Endothelial cell of umbilical vein (primary cell): Measurements from ENCODE around the gene ATOH7. TPM values are rescaled to one million over a fixed set of nuclear protein-coding genes. Genes with fewer than 3 reads are reported as not detected.

Experiments
- BruUV-seq: library from RNA; stranded (reverse); fragments of 400-500 nt; replicated peaks from 2 replicates; lab custom pipeline; 2021; lab: Mats Ljungman, UMichigan
- CTCF ChIA-PET: fragments of 300-600, 350-600 bp; sonication (Branson Sonifier 250); formaldehyde crosslinking; loops from one replicate; lab custom pipeline; 2021; ENCODE audit warnings: antibody characterized with exemption, inconsistent platforms; lab: Charles Lee
- POLR2A ChIA-PET: fragments of 300-600, 350-600 bp; sonication (Branson Sonifier 250); formaldehyde crosslinking; loops from one replicate; lab custom pipeline; 2021; ENCODE audit warnings: antibody characterized with exemption, inconsistent platforms; lab: Charles Lee
- DNase-seq: peaks from one replicate; pipeline ENCODE4 v3.0.0-alpha.2; 2011; ENCODE audit warnings: low read depth, low spot score
- FAIRE-seq: peaks from 2 replicates; lab custom pipeline; 2011; peaks lifted over from hg19 to GRCh38; lab: Jason Lieb, UNC
- H2AFZ ChIP-seq: 2 replicates; pipeline ENCODE4 v1.6.0; 2012; ENCODE audit warnings: low read depth, low read length, control low read depth, inconsistent platforms
- H3K27ac ChIP-seq: 2 replicates; pipeline ENCODE4 v1.5.1; 2011; ENCODE audit warnings: low read depth, mild to moderate bottlenecking, control low read depth, low read length, moderate library complexity; ENCODE audit not compliant: insufficient read depth
- H3K27me3 ChIP-seq, 2 experiments: 2 replicates each; pipeline versions ENCODE4 v1.6.0 to v1.6.1; 2011; ENCODE audit warnings: low read length in 2 of 2, mixed read lengths in 1 of 2; ENCODE audit not compliant: control insufficient read depth in 2 of 2, insufficient read depth in 2 of 2
- H3K36me3 ChIP-seq, 2 experiments: 2 replicates in 1 of 2; 3 replicates in 1 of 2; pipeline ENCODE4 v1.5.1; 2011; ENCODE audit warnings: low read length in 2 of 2, mild to moderate bottlenecking in 1 of 2, moderate library complexity in 1 of 2; ENCODE audit not compliant: control insufficient read depth in 2 of 2, insufficient read depth in 2 of 2; ENCODE audit errors: extremely low read depth in 1 of 2
- H3K4me1 ChIP-seq: 3 replicates; pipeline ENCODE4 v1.5.1; 2011; ENCODE audit warnings: mild to moderate bottlenecking, low read length; ENCODE audit not compliant: control insufficient read depth, insufficient read depth; ENCODE audit errors: extremely low read depth
- H3K4me2 ChIP-seq: 2 replicates; pipeline ENCODE4 v1.6.1; 2011; ENCODE audit warnings: low read length, control low read depth, mixed read lengths; ENCODE audit not compliant: insufficient read depth
- H3K4me3 ChIP-seq, 3 experiments: fragments of 200-600 bp in 1 of 3; sonication (generic), shearing (Covaris generic) in 1 of 3; replicated peaks in 1 of 3; 2 replicates each; pipeline ENCODE4 v1.5.1; 2011 to 2016; ENCODE audit warnings: control low read depth in 3 of 3, low read length in 3 of 3, mild to moderate bottlenecking in 2 of 3, inconsistent platforms in 1 of 3, low read depth in 1 of 3, moderate library complexity in 1 of 3; ENCODE audit not compliant: insufficient read depth in 1 of 3
- H3K79me2 ChIP-seq: 2 replicates; pipeline ENCODE4 v1.6.0; 2012; ENCODE audit warnings: low read length, inconsistent platforms; ENCODE audit not compliant: control insufficient read depth, insufficient read depth
- H3K9ac ChIP-seq: replicated peaks from 2 replicates; pipeline ENCODE3; 2011; ENCODE audit warnings: low read length, control low read depth; ENCODE audit not compliant: insufficient read depth; ENCODE audit errors: extremely low read depth
- H3K9me1 ChIP-seq: replicated peaks from 3 replicates; pipeline ENCODE4 v1.6.0; 2011; ENCODE audit warnings: mild to moderate bottlenecking, low read length; ENCODE audit not compliant: control insufficient read depth, insufficient read depth; ENCODE audit errors: extremely low read depth
- H3K9me3 ChIP-seq: replicated peaks from 2 replicates; pipeline ENCODE4 v1.5.1; 2012; ENCODE audit warnings: low read length, inconsistent platforms; ENCODE audit not compliant: control insufficient read depth, insufficient read depth
- H4K20me1 ChIP-seq: replicated peaks from 2 replicates; pipeline ENCODE3; 2011; ENCODE audit warnings: mild to moderate bottlenecking, low read length; ENCODE audit not compliant: control insufficient read depth, insufficient read depth; ENCODE audit errors: extremely low read depth
- EZH2 ChIP-seq: IDR thresholded peaks from 2 replicates; pipeline ENCODE4 v1.6.1; 2012; ENCODE audit warnings: borderline replicate concordance, low read depth, mild to moderate bottlenecking, moderate library complexity, low read length, inconsistent platforms; ENCODE audit not compliant: severe bottlenecking
- FOS ChIP-seq: IDR thresholded peaks from 2 replicates; pipeline ENCODE4 v1.6.1; 2011; ENCODE audit warnings: mild to moderate bottlenecking, low read length, moderate library complexity, borderline replicate concordance; ENCODE audit not compliant: insufficient read depth
- GATA2 ChIP-seq: IDR thresholded peaks from 2 replicates; pipeline ENCODE4 v1.7.0; 2011; ENCODE audit warnings: low read depth, mild to moderate bottlenecking, moderate library complexity, mixed read lengths, low read length; ENCODE audit not compliant: insufficient read length, insufficient read depth
- JUN ChIP-seq: IDR thresholded peaks from 2 replicates; pipeline ENCODE4 v1.6.1; 2011; ENCODE audit warnings: borderline replicate concordance, low read depth; ENCODE audit not compliant: insufficient read length, insufficient read depth
- MYC ChIP-seq: IDR thresholded peaks from one replicate; pipeline ENCODE4 v1.6.1; 2011; ENCODE audit warnings: mild to moderate bottlenecking, low read depth, low read length
- POLR2A ChIP-seq: IDR thresholded peaks from 2 replicates; pipeline ENCODE4 v1.6.1; 2012; ENCODE audit warnings: low read depth, mild to moderate bottlenecking, control low read depth, low read length
- POLR2AphosphoS5 ChIP-seq: IDR thresholded peaks from 2 replicates; pipeline ENCODE4 v1.6.1; 2012; ENCODE audit warnings: low read depth, mild to moderate bottlenecking, control low read depth, low read length, moderate library complexity; ENCODE audit not compliant: insufficient read depth
- dilution Hi-C: fragments of 300-500 bp; cut with MboI; formaldehyde crosslinking; loops from one replicate; pipeline ENCODE4 v1.15.0; 2019; ENCODE audit warnings: low sequenced_read_pairs; ENCODE audit not compliant: extremely low pct_ligation_motif_present
- intact Hi-C: fragments of 100-400 bp; cut with micrococcal nuclease; formaldehyde crosslinking; loops from one replicate; pipeline ENCODE4 v1.10.0; 2022
- polyA plus RNA-seq, 4 experiments: library from polyadenylated mRNA; depleted of rRNA in 3 of 4; stranded (reverse) in 3 of 4; unstranded in 1 of 4; fragments of >200 nt; gene quantifications; 2 replicates each; pipeline versions ENCODE4 v1.2.1 to v1.2.3, GENCODE V29; 2011 to 2012; ENCODE audit warnings: missing spikeins in 1 of 4
- total RNA-seq: library from RNA; stranded (reverse); gene quantifications from 2 replicates; pipeline ENCODE4 v1.2.3, GENCODE V29; 2021
- TF ChIP-seq, protein P1 (sequence below): IDR thresholded peaks from 2 replicates; pipeline ENCODE4 v1.6.1; 2011; ENCODE audit not compliant: insufficient read depth, insufficient read length
- TF ChIP-seq, protein P2 (sequence below), 2 donors: IDR thresholded peaks; 1 replicate in 1 of 2; 2 replicates in 1 of 2; pipeline ENCODE4 v1.5.1; 2011; ENCODE audit warnings: low read length in 2 of 2, mild to moderate bottlenecking in 2 of 2, moderate library complexity in 2 of 2, control low read depth in 1 of 2, inconsistent platforms in 1 of 2, low read depth in 1 of 2; ENCODE audit not compliant: insufficient read depth in 1 of 2; ENCODE audit errors: extremely low read depth in 1 of 2

Gene ATOH7
- total and polyA plus RNA-seq, 2 donors (not counting 3 experiments of a cell fraction or from before 2014, with no cell fraction given) = not detected

DNA sequence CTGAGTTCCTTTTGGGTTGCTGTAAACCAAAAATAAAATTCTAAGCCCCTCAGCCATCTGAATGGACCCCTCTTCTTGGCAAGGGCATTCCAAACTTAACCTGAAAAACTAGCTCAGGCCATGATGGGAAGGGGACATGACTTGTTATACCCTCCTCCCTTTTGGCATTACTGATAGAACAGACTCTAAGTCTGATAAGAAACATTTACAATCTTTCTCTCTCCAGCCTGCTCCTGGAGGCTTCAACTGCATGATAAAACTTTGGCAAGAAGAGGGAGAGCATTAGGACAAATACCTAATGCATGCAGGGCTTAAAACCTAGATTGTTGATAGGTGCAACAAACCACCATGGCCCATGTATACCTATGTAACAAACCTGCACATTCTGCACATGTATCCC, 40.9 kb upstream of the ATOH7 start:
- BruUV-seq = no TSS peak
- intact Hi-C loops = no loop called here
- H3K36me3 ChIP-seq = no peaks in the 10 kb centered on the region
- no peak overlapping the region for H3K4me2 ChIP-seq
- H3K4me3 ChIP-seq = no peak overlapping the region
- no peaks in the 10 kb centered on the region for H3K79me2 ChIP-seq
- H3K27me3 ChIP-seq = peaks cover 2 to 7% of the 10 kb centered on the region in 2 experiments
- no peaks in the 10 kb centered on the region for H3K9me1 ChIP-seq
- H3K4me1 ChIP-seq = no peaks in the 10 kb centered on the region
- no peak overlapping the region for H2AFZ ChIP-seq
- no peaks in the 10 kb centered on the region for H3K9me3 ChIP-seq
- DNase-seq (no peak), FAIRE-seq (no peak)
- ChIA-PET POLR2A (no interaction called here), CTCF (interaction anchor here (1.6 kb wide), 1 partner anchor 60 kb away, joined by 7 read pairs; no protein-coding TSS in a partner anchor)
- no peak overlapping the region for H3K9ac ChIP-seq
- H4K20me1 ChIP-seq = no peaks in the 10 kb centered on the region
- H3K27ac ChIP-seq = no peak overlapping the region
- TF ChIP-seq JUN = no peak
- no peak for TF ChIP-seq MYC
- no peak for TF ChIP-seq GATA2
- TF ChIP-seq, protein P1, sequence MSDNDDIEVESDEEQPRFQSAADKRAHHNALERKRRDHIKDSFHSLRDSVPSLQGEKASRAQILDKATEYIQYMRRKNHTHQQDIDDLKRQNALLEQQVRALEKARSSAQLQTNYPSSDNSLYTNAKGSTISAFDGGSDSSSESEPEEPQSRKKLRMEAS = no peak
- no peak for TF ChIP-seq POLR2AphosphoS5
- TF ChIP-seq, protein P2, sequence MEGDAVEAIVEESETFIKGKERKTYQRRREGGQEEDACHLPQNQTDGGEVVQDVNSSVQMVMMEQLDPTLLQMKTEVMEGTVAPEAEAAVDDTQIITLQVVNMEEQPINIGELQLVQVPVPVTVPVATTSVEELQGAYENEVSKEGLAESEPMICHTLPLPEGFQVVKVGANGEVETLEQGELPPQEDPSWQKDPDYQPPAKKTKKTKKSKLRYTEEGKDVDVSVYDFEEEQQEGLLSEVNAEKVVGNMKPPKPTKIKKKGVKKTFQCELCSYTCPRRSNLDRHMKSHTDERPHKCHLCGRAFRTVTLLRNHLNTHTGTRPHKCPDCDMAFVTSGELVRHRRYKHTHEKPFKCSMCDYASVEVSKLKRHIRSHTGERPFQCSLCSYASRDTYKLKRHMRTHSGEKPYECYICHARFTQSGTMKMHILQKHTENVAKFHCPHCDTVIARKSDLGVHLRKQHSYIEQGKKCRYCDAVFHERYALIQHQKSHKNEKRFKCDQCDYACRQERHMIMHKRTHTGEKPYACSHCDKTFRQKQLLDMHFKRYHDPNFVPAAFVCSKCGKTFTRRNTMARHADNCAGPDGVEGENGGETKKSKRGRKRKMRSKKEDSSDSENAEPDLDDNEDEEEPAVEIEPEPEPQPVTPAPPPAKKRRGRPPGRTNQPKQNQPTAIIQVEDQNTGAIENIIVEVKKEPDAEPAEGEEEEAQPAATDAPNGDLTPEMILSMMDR (IDR thresholded peaks at IDR 0.05; ENCODE audit: extremely low read depth in 1 of 2, insufficient read depth in 1 of 2, low read depth in 1 of 2, low read length in 2 of 2) = no peak
- no peak for TF ChIP-seq FOS
- no peak for TF ChIP-seq EZH2
- TF ChIP-seq POLR2A = no peak
- dilution Hi-C loops = no loop called here
